Measurements from ENCODE around the gene IL23R. TPM values are rescaled to one million over a fixed set of nuclear protein-coding genes. Genes with fewer than 3 reads are reported as not detected.

The IL23R gene
- total and polyA plus RNA-seq, 2 of the 8 experiments (the other 6 are each of a cell fraction or from before 2014, with no cell fraction given), result not detected

DNA sequence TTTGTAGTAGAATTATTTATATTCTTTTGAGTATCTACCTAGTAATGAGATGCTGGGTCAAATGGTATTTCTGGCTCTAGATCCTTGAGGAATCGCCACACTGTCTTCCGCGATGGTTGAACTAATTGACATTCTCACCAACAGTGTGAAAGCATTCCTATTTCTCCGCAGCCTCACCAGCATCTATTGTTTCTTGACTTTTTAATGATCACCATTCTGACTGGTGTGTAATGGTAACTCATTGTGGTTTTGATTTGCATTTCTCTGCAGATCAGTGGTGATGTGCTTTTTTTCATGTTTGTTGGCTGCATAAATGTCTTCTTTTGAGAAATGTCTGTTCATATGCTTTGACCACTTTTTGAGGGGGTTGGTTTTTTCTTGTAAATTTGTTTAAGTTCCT is 15.3 kb upstream of the IL23R start:
- no peak for DNase-seq (ENCODE audit: low read depth in 1 of 2, low spot score in 2 of 2)
- no peak overlapping the region for H2BK120ac ChIP-seq (replicated peaks; ENCODE audit: low read depth, low read length)
- H3K23ac ChIP-seq (ENCODE audit: insufficient read length), result no peak overlapping the region
- H3K79me2 ChIP-seq (ENCODE audit: control insufficient read depth in 1 of 2, insufficient read depth in 2 of 2, low read length in 2 of 2), result no peaks in the 10 kb centered on the region
- H3K4me3 ChIP-seq (ENCODE audit: extremely low read depth in 1 of 4, insufficient read depth in 2 of 4, low read depth in 3 of 4, low read length in 4 of 4), result no peak overlapping the region
- H3K27ac ChIP-seq (ENCODE audit: low read depth, low read length), result no peak overlapping the region
- 91% methylated on average over 4 of the region's 4 CpGs; no CpG with 5 or more reads in 1 of the 2 experiments for WGBS, 2 experiments (ENCODE audit: extremely low coverage in 1 of 2, insufficient coverage in 1 of 2, insufficient read length in 1 of 2, insufficient replicate concordance in 2 of 2, low coverage in 1 of 2, low lambda C conversion rate in 2 of 2, missing lambda C conversion rate in 1 of 2)
- no peak overlapping the region for H2BK20ac ChIP-seq (ENCODE audit: low read length)
- H3K9me3 ChIP-seq (ENCODE audit: insufficient read depth in 2 of 2, low read depth in 1 of 2, low read length in 1 of 2), result no peaks in the 10 kb centered on the region
- H3K9ac ChIP-seq (replicated peaks in 1 of 4; ENCODE audit: extremely low read depth in 1 of 4, low read depth in 3 of 4, low read length in 3 of 4), result no peak overlapping the region
- no peak for FAIRE-seq
- H3K4me1 ChIP-seq (replicated peaks in 1 of 4; ENCODE audit: control insufficient read depth in 3 of 4, insufficient read depth in 4 of 4, low read length in 3 of 4), result 0 out of 7 replicates have a peak, but pooled peaks cover 0 to 4% (median 0%) of the 10 kb centered on the region in 4 experiments
- no peak overlapping the region for H3K18ac ChIP-seq (ENCODE audit: extremely low read depth, low read length)
- H4K8ac ChIP-seq (ENCODE audit: extremely low read depth, insufficient read depth, low read length), result no peak overlapping the region
- H2AK5ac ChIP-seq (ENCODE audit: low read depth, low read length), result no peak overlapping the region
- no peak overlapping the region for H2BK5ac ChIP-seq (ENCODE audit: low read depth, low read length)
- H3K14ac ChIP-seq (ENCODE audit: insufficient read length), result no peak overlapping the region
- ChIA-PET POLR2A (ENCODE audit: partially characterized antibody) (no interaction called here), CTCF (ENCODE audit: partially characterized antibody) (interaction anchor here (0.6 to 4.4 kb wide), 5 partner anchors 19 to 1703 kb away, joined by 3 to 133 read pairs (median 34); no protein-coding TSS in a partner anchor)
- H3K56ac ChIP-seq (replicated peaks; ENCODE audit: insufficient read length, low read depth, low read length), result no peak overlapping the region
- H4K5ac ChIP-seq (ENCODE audit: insufficient read length, low read depth, low read length), result no peak overlapping the region
- no peaks in the 10 kb centered on the region for H3K79me1 ChIP-seq (ENCODE audit: low read depth, low read length)
- no peak overlapping the region for H3K4ac ChIP-seq (replicated peaks; ENCODE audit: insufficient read length, low read depth, low read length)
- no peak overlapping the region for H3K4me2 ChIP-seq (ENCODE audit: insufficient read depth in 1 of 2, low read depth in 2 of 2, low read length in 2 of 2)
- H2BK12ac ChIP-seq (ENCODE audit: low read depth, low read length), result no peak overlapping the region
- H2BK15ac ChIP-seq (ENCODE audit: low read length), result no peak overlapping the region
- no peaks in the 10 kb centered on the region for H3K23me2 ChIP-seq (ENCODE audit: low read depth, low read length)
- TF ChIP-seq NANOG (IDR thresholded peaks at IDR 0.05; ENCODE audit: insufficient read depth, low read depth, low read length, poor library complexity, severe bottlenecking) (no peak), RXRA (IDR thresholded peaks at IDR 0.05; ENCODE audit: insufficient read depth, low read depth, low read length) (no peak), SAP30 (IDR thresholded peaks at IDR 0.05; ENCODE audit: insufficient read depth, insufficient replicate concordance, low read length) (no peak), NRF1 (IDR thresholded peaks at IDR 0.05; ENCODE audit: low read depth, low read length) (no peak), ASH2L (IDR thresholded peaks at IDR 0.05; ENCODE audit: low read length) (no peak), SIN3A (conservative IDR thresholded peaks at IDR 0.05 in 1 of 2, IDR thresholded peaks at IDR 0.05 in 1 of 2; ENCODE audit: low read depth in 1 of 2, low read length in 2 of 2) (no peak), POLR2AphosphoS5 (IDR thresholded peaks at IDR 0.05; ENCODE audit: low read depth, low read length) (no peak), BRCA1 (IDR thresholded peaks at IDR 0.05; ENCODE audit: low read depth, low read length) (no peak), TBP (IDR thresholded peaks at IDR 0.05; ENCODE audit: low read depth, low read length) (no peak), SIRT6 (IDR thresholded peaks at IDR 0.05; ENCODE audit: low read length) (no peak)
- no peaks in the 10 kb centered on the region for H3K27me3 ChIP-seq (replicated peaks in 1 of 4; ENCODE audit: control insufficient read depth in 3 of 4, extremely low read depth in 1 of 4, insufficient read depth in 3 of 4, low read length in 3 of 4)
- no peak overlapping the region for H4K91ac ChIP-seq (replicated peaks; ENCODE audit: insufficient read length, low read length)
- H4K20me1 ChIP-seq (replicated peaks in 1 of 2; ENCODE audit: control insufficient read depth in 1 of 2, insufficient read depth in 2 of 2, low read length in 2 of 2), result no peaks in the 10 kb centered on the region
- no peak overlapping the region for H2AFZ ChIP-seq (ENCODE audit: low read length)
- no peaks in the 10 kb centered on the region for H3K36me3 ChIP-seq (ENCODE audit: control insufficient read depth in 2 of 4, insufficient read depth in 4 of 4, low read length in 3 of 4)

All from H1 (cell line).